Measurements from ENCODE around the gene SEMA5A.

- TF ChIP-seq SUZ12 (IDR thresholded peaks at IDR 0.05; ENCODE audit: extremely low read depth, insufficient read depth, insufficient read length) (no peak), YY1 (IDR thresholded peaks at IDR 0.05; ENCODE audit: insufficient read depth, insufficient read length) (no peak)
Measured at GRCh38 chr5:9523090-9523823, 22.6 kb downstream of the SEMA5A start.

Data from NT2/D1 (cell line).